KOPT-K1 (cell line): ENCODE data around the gene INO80.

Experiments used
- H3K27ac ChIP-seq: fragments of 200-600 bp; sonication (generic); 2 replicates; pipeline ENCODE4 v1.5.1; 2016; ENCODE audit warnings: antibody characterized with exemption, mild to moderate bottlenecking, low read depth, low read length; ENCODE audit not compliant: poor library complexity, severe bottlenecking
- H3K36me3 ChIP-seq: fragments of 200-600 bp; sonication (generic); 2 replicates; pipeline ENCODE4 v1.5.1; 2017; ENCODE audit warnings: antibody characterized with exemption, mild to moderate bottlenecking, low read length, moderate library complexity; ENCODE audit not compliant: insufficient read depth
- H3K9me3 ChIP-seq: fragments of 200-600 bp; sonication (generic); 2 replicates; pipeline ENCODE4 v1.5.1; 2017; ENCODE audit warnings: antibody characterized with exemption, low read length, mild to moderate bottlenecking; ENCODE audit not compliant: insufficient read depth, poor library complexity, severe bottlenecking

Gene INO80

GRCh38 chr15:41128174-41128902, 12.3 kb upstream of the INO80 start:
- no peak overlapping the region for H3K27ac ChIP-seq
- H3K9me3 ChIP-seq, result no peaks in the 10 kb centered on the region
- H3K36me3 ChIP-seq, result no peaks in the 10 kb centered on the region

- H3K36me3 ChIP-seq, result no peaks in the 10 kb centered on the region
- no peak overlapping the region for H3K27ac ChIP-seq
- H3K9me3 ChIP-seq, result no peaks in the 10 kb centered on the region
Observed at GRCh38 chr15:41125931-41126642, 10.0 kb upstream of the INO80 start.

- Histone ChIP-seq H3K27ac (no peak overlapping the region), H3K36me3 (no peaks in the 10 kb centered on the region), H3K9me3 (no peaks in the 10 kb centered on the region)
Observed at GRCh38 chr15:41125063-41125669, 9.1 kb upstream of the INO80 start.

- no peaks in the 10 kb centered on the region for H3K9me3 ChIP-seq
- no peak overlapping the region for H3K27ac ChIP-seq
- no peaks in the 10 kb centered on the region for H3K36me3 ChIP-seq
Observed at GRCh38 chr15:41124058-41124457, 8.0 kb upstream of the INO80 start.

- no peaks in the 10 kb centered on the region for H3K36me3 ChIP-seq
- no peaks in the 10 kb centered on the region for H3K9me3 ChIP-seq
- H3K27ac ChIP-seq, result no peak overlapping the region
Observed at GRCh38 chr15:41122849-41123248, 6.8 kb upstream of the INO80 start.

- H3K27ac ChIP-seq, result no peak overlapping the region
- no peaks in the 10 kb centered on the region for H3K9me3 ChIP-seq
- H3K36me3 ChIP-seq, result no peaks in the 10 kb centered on the region
Observed at GRCh38 chr15:41121951-41122350, 5.9 kb upstream of the INO80 start.

GRCh38 chr15:41116962-41117252, 827 bp upstream of the INO80 start:
- peak overlapping the region; percentile 96 for H3K27ac ChIP-seq

GRCh38 chr15:41115652-41116115, 396 bp downstream of the INO80 start:
- Histone ChIP-seq H3K36me3 (peaks cover 18% of the 10 kb centered on the region), H3K9me3 (no peaks in the 10 kb centered on the region), H3K27ac (peak overlapping the region; percentile 96)

More at GRCh38 chr15:41116962-41117252, 827 bp upstream of the INO80 start:
- Histone ChIP-seq H3K36me3 (peaks cover 10% of the 10 kb centered on the region; the same call in 1 of the 2 replicates), H3K9me3 (no peaks in the 10 kb centered on the region)

GRCh38 chr15:41115161-41115651, 874 bp downstream of the INO80 start:
- H3K9me3 ChIP-seq, result no peaks in the 10 kb centered on the region
- peak overlapping the region; percentile 96 for H3K27ac ChIP-seq
- peaks cover 23% of the 10 kb centered on the region for H3K36me3 ChIP-seq

GRCh38 chr15:41106947-41107346, 9.1 kb downstream of the INO80 start:
- H3K9me3 ChIP-seq, result no peaks in the 10 kb centered on the region
- peaks cover 26% of the 10 kb centered on the region for H3K36me3 ChIP-seq
- no peak overlapping the region for H3K27ac ChIP-seq

- no peaks in the 10 kb centered on the region for H3K9me3 ChIP-seq
- peaks cover 22% of the 10 kb centered on the region for H3K36me3 ChIP-seq
- H3K27ac ChIP-seq, result no peak overlapping the region
Observed at GRCh38 chr15:41105348-41106334, 10.4 kb downstream of the INO80 start.

- Histone ChIP-seq H3K9me3 (no peaks in the 10 kb centered on the region), H3K27ac (no peak overlapping the region), H3K36me3 (peaks cover 12% of the 10 kb centered on the region)
Observed at GRCh38 chr15:41104234-41104633, 11.8 kb downstream of the INO80 start.

GRCh38 chr15:41102854-41103253, 13.2 kb downstream of the INO80 start:
- H3K27ac ChIP-seq, result no peak overlapping the region
- no peaks in the 10 kb centered on the region for H3K9me3 ChIP-seq
- peaks cover 17% of the 10 kb centered on the region for H3K36me3 ChIP-seq

- H3K36me3 ChIP-seq, result peaks cover 76% of the 10 kb centered on the region
- H3K9me3 ChIP-seq, result no peaks in the 10 kb centered on the region
- no peak overlapping the region for H3K27ac ChIP-seq
Observed at GRCh38 chr15:41096178-41096577, 19.9 kb downstream of the INO80 start.
